Measurements from ENCODE around the gene GPR151.

- TF ChIP-seq CTCF (IDR thresholded peaks at IDR 0.05; ENCODE audit: low read depth, low read length) (no peak), EZH2phosphoT487 (IDR thresholded peaks at IDR 0.05; ENCODE audit: low read depth) (no peak)
Measured at GRCh38 chr5:146523698-146524097, 7.7 kb upstream of the GPR151 start.
